ENCODE measurements around the gene DUSP3.

DUSP3 gene

DNA sequence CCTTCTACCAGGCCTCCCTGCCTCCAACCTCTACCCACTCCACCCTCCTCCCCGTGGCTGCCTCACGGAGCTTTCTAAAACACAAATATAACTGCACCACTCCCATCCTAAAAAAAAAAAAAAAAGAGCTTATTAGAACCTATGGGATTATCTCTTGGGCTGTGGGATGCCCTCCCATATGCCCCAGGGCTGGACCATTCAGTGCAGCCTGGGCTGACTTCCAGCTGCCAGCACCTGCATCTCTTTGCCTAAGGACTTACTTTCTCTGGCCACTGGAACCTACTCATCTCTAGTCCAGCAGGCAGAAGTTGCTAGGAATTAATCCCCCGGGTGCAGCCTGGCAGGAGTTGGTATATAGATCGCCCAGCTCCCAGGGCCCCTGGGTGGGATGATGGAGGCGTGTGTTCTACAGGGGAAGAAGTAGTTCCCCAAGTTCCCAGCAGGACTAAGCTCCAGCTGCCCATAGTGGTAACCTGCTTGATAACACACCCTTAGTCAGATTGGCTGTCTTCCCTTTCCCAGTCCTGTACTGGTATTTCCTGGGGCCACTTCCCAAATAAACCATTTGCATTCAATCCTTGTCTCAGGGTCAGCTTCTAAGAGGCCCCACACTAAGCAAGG is 43.9 kb upstream of the DUSP3 start:
- TF ChIP-seq RAD21 (IDR thresholded peaks at IDR 0.05; ENCODE audit: low read depth) (no peak), ZBTB7A (IDR thresholded peaks at IDR 0.05; ENCODE audit: low read depth) (no peak), CEBPB (IDR thresholded peaks at IDR 0.05) (no peak), NFIC (IDR thresholded peaks at IDR 0.05) (no peak), EGR1 (IDR thresholded peaks at IDR 0.05) (no peak), TAF1 (IDR thresholded peaks at IDR 0.05; ENCODE audit: low read depth) (no peak), TEAD4 (IDR thresholded peaks at IDR 0.05) (no peak), CREB1 (IDR thresholded peaks at IDR 0.05; ENCODE audit: low read depth) (no peak), EP300 (IDR thresholded peaks at IDR 0.05; ENCODE audit: borderline replicate concordance) (no peak), FOXM1 (IDR thresholded peaks at IDR 0.05; ENCODE audit: borderline replicate concordance, low read depth) (no peak), TCF12 (IDR thresholded peaks at IDR 0.05; ENCODE audit: low read depth) (no peak)
- TF ChIP-seq, protein P1, sequence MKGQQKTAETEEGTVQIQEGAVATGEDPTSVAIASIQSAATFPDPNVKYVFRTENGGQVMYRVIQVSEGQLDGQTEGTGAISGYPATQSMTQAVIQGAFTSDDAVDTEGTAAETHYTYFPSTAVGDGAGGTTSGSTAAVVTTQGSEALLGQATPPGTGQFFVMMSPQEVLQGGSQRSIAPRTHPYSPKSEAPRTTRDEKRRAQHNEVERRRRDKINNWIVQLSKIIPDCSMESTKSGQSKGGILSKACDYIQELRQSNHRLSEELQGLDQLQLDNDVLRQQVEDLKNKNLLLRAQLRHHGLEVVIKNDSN (IDR thresholded peaks at IDR 0.05): no peak
- TF ChIP-seq, protein P2, sequence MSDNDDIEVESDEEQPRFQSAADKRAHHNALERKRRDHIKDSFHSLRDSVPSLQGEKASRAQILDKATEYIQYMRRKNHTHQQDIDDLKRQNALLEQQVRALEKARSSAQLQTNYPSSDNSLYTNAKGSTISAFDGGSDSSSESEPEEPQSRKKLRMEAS (IDR thresholded peaks at IDR 0.05): no peak
- TF ChIP-seq, protein P3, sequence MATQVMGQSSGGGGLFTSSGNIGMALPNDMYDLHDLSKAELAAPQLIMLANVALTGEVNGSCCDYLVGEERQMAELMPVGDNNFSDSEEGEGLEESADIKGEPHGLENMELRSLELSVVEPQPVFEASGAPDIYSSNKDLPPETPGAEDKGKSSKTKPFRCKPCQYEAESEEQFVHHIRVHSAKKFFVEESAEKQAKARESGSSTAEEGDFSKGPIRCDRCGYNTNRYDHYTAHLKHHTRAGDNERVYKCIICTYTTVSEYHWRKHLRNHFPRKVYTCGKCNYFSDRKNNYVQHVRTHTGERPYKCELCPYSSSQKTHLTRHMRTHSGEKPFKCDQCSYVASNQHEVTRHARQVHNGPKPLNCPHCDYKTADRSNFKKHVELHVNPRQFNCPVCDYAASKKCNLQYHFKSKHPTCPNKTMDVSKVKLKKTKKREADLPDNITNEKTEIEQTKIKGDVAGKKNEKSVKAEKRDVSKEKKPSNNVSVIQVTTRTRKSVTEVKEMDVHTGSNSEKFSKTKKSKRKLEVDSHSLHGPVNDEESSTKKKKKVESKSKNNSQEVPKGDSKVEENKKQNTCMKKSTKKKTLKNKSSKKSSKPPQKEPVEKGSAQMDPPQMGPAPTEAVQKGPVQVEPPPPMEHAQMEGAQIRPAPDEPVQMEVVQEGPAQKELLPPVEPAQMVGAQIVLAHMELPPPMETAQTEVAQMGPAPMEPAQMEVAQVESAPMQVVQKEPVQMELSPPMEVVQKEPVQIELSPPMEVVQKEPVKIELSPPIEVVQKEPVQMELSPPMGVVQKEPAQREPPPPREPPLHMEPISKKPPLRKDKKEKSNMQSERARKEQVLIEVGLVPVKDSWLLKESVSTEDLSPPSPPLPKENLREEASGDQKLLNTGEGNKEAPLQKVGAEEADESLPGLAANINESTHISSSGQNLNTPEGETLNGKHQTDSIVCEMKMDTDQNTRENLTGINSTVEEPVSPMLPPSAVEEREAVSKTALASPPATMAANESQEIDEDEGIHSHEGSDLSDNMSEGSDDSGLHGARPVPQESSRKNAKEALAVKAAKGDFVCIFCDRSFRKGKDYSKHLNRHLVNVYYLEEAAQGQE (IDR thresholded peaks at IDR 0.05; ENCODE audit: low read depth): no peak

DNA sequence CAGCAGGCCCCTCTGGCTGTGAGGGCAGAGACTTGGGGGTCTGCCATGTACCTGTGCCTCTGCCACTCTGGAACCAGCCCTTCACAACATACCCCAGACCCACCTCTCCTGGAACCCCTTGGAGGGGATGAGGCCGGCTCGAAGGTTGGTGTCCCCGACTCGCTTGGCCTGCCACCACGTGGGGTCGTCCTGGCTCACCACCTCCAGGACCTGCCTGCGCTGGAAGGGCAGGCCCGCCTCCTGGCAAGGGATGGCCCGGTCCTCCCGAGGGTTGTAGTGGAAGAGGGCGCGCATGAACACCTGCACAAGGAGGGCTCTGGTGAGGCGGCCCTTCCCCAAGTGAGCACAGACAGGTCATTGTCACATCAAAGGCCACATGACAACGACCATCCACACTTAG is 42.0 kb upstream of the DUSP3 start:
- TF ChIP-seq, protein P3 (IDR thresholded peaks at IDR 0.05; ENCODE audit: low read depth): no peak
- no peak for TF ChIP-seq TCF12 (IDR thresholded peaks at IDR 0.05; ENCODE audit: low read depth)
- no peak for TF ChIP-seq EGR1 (IDR thresholded peaks at IDR 0.05)
- no peak for TF ChIP-seq CREB1 (IDR thresholded peaks at IDR 0.05; ENCODE audit: low read depth)
- no peak for TF ChIP-seq NFIC (IDR thresholded peaks at IDR 0.05)
- TF ChIP-seq ZBTB7A (IDR thresholded peaks at IDR 0.05; ENCODE audit: low read depth): no peak

DNA sequence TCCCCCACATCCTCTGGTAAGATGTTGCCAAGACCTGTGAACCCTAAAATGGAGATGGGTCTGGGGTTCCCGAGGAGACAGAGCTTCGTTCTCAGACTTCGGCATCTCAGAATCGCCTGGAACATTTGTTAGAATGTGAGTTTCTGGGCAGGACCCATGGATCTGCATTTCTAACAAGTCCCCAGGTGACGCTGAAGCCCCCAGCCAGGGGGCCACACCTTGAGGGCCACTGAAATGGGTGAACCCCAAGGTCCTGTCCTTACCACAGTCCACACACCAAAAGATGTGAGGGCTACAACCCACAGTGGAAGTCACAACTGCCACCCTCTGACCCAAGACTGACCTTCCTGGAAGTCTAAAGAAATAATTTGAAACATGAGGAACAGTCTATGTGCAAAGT is 40.2 kb upstream of the DUSP3 start:
- TF ChIP-seq ZBTB7A (IDR thresholded peaks at IDR 0.05; ENCODE audit: low read depth) (no peak), CREB1 (IDR thresholded peaks at IDR 0.05; ENCODE audit: low read depth) (no peak), RAD21 (IDR thresholded peaks at IDR 0.05; ENCODE audit: low read depth) (no peak)
- TF ChIP-seq, protein P3 (IDR thresholded peaks at IDR 0.05; ENCODE audit: low read depth): no peak

DNA sequence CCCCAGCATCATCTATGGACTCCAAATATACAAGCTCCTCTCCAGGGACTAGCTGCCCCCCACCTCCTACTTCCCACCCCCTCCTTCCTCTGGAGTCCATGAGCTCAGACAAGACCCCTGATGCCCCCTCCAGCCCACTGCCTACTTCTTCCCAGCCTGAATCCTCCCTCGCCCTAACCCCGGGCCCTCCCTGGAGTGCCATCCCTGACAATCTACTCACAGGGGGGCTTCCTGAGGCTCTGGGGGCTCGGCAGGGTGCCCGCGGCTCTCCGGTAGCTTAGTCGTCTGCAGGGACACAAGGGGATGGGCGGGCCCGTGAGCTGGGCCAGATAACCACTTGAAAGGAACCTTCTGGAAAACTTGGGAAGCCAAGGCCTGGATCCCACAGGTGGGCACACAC is 39.0 kb upstream of the DUSP3 start:
- TF ChIP-seq EP300 (IDR thresholded peaks at IDR 0.05; ENCODE audit: borderline replicate concordance) (no peak), TAF1 (IDR thresholded peaks at IDR 0.05; ENCODE audit: low read depth) (no peak), FOXM1 (IDR thresholded peaks at IDR 0.05; ENCODE audit: borderline replicate concordance, low read depth) (no peak), CEBPB (IDR thresholded peaks at IDR 0.05) (no peak), ZBTB7A (IDR thresholded peaks at IDR 0.05; ENCODE audit: low read depth) (no peak), NFIC (IDR thresholded peaks at IDR 0.05) (no peak), RAD21 (IDR thresholded peaks at IDR 0.05; ENCODE audit: low read depth) (no peak), TCF12 (IDR thresholded peaks at IDR 0.05; ENCODE audit: low read depth) (no peak), TEAD4 (IDR thresholded peaks at IDR 0.05) (no peak), EGR1 (IDR thresholded peaks at IDR 0.05) (no peak), YY1 (IDR thresholded peaks at IDR 0.05; ENCODE audit: low read depth) (no peak)
- TF ChIP-seq, protein P3 (IDR thresholded peaks at IDR 0.05; ENCODE audit: low read depth): no peak
- TF ChIP-seq, protein P2 (IDR thresholded peaks at IDR 0.05): no peak
